Kidney (tissue), 14 donors: Measurements from ENCODE around the gene TLX3. TPM values are rescaled to one million over a fixed set of nuclear protein-coding genes. Genes with fewer than 3 reads are reported as not detected.

ENCODE experiments used
- DNase-seq, 5 donors: peaks; one replicate each; pipeline ENCODE4 v3.0.0-alpha.2; 2013 to 2020
- FAIRE-seq: peaks from 2 replicates; lab custom pipeline; 2012; peaks lifted over from hg19 to GRCh38; lab: Jason Lieb, UNC
- H3K27ac ChIP-seq, 2 donors: one replicate each; pipeline ENCODE4 v1.7.0; 2013; ENCODE audit warnings: low read depth in 2 of 2, low read length in 2 of 2, inconsistent platforms in 1 of 2
- H3K27me3 ChIP-seq: one replicate; pipeline ENCODE4 v1.7.1; 2013; ENCODE audit warnings: low read length, inconsistent platforms; ENCODE audit not compliant: control insufficient read depth, insufficient read depth
- H3K36me3 ChIP-seq, 3 donors: one replicate each; pipeline versions ENCODE4 v1.7.0 to v1.7.1; 2013; ENCODE audit warnings: low read length in 3 of 3, control low read depth in 1 of 3, inconsistent platforms in 1 of 3; ENCODE audit not compliant: insufficient read depth in 3 of 3, control insufficient read depth in 2 of 3
- H3K4me1 ChIP-seq, 3 donors: one replicate each; pipeline versions ENCODE4 v1.7.0 to v1.7.1; 2013; ENCODE audit warnings: low read length in 3 of 3, inconsistent platforms in 1 of 3, low read depth in 1 of 3; ENCODE audit not compliant: control insufficient read depth in 2 of 3, insufficient read depth in 2 of 3
- H3K4me3 ChIP-seq, 3 donors: one replicate each; pipeline versions ENCODE4 v1.7.0 to v1.8.1; 2013; ENCODE audit warnings: low read length in 3 of 3, control low read depth in 1 of 3, inconsistent platforms in 1 of 3
- H3K9ac ChIP-seq, 3 donors: one replicate each; pipeline versions ENCODE4 v1.7.0 to v1.7.1; 2013; ENCODE audit warnings: low read length in 3 of 3, control low read depth in 1 of 3, inconsistent platforms in 1 of 3
- H3K9me3 ChIP-seq, 3 donors: one replicate each; pipeline versions ENCODE4 v1.7.0 to v1.7.1; 2013; ENCODE audit warnings: low read length in 3 of 3, control low read depth in 1 of 3, inconsistent platforms in 1 of 3; ENCODE audit not compliant: control insufficient read depth in 2 of 3, insufficient read depth in 1 of 3
- CTCF ChIP-seq: IDR thresholded peaks from 3 replicates; pipeline ENCODE4 v1.5.1; 2012; ENCODE audit warnings: mild to moderate bottlenecking, moderate library complexity, borderline replicate concordance; ENCODE audit not compliant: insufficient read depth; ENCODE audit errors: extremely low read depth
- intact Hi-C: fragments of 100-400 bp; cut with DNase I; formaldehyde crosslinking; loops from one replicate; pipeline ENCODE4 v1.11.1; 2022
- polyA plus RNA-seq: library from polyadenylated mRNA; stranded (reverse); fragments of 350-450 nt; fragmentation: Illumina TruSeq; extraction: RNeasy Lipid Tissue Mini Kit (QIAGEN cat#74804); gene quantifications from one replicate; pipeline ENCODE4 v1.2.3, GENCODE V29; 2014; ENCODE audit warnings: low read depth, low replicate concordance; ENCODE audit not compliant: insufficient read depth
- total RNA-seq: library from RNA; stranded (reverse); fragmentation: NEBNext Ultra II Directional; extraction: Animal tissue kit (Norgen Biotek cat#: 25700); gene quantifications from one replicate; pipeline ENCODE4 v1.2.1, GENCODE V29; 2021
- donor health status: control.
- donor health status: control.
- donor health status: control.
- donor health status: control.
- donor health status: control.
- donor health status: DM: yes; HTN: yes; CAD: no.
- donor health status: Normal renal cell carcinoma (clear cell type).

TLX3 gene
- total and polyA plus RNA-seq, 2 donors from 2014 or later, result not detected

DNA sequence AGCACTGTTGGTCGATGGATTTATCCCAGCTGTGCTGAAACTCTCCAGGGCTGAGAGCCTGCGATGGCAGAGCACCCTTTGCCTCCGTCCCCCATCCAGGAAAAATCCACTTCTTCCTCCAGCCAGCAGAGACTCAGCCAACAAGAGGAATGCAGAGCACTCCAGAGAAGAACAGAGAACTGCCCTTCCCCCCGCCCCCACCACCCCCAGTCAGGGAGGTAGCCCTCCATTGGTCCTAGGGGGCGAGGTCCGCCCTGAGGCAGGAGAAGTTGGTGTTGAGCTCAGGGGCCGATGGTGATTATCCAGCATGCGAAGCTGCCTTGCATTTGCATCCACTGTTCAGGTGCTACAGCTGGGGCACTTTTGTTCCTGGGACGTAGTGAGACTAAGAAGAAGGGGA is 9.0 kb downstream of the TLX3 start:
- TF ChIP-seq CTCF, result no peak
- Histone ChIP-seq H3K27me3 (peaks cover 78% of the 10 kb centered on the region), H3K27ac (no peak overlapping the region), H3K4me3 (no peak overlapping the region), H3K9me3 (no peaks in the 10 kb centered on the region), H3K4me1 (no peaks in the 10 kb centered on the region), H3K36me3 (no peaks in the 10 kb centered on the region), H3K9ac (no peak overlapping the region)
- DNase-seq (peak in 2 of 5 donors; percentile 8 to 43), FAIRE-seq (no peak)
- intact Hi-C loops, result no loop called here

- H3K27me3 ChIP-seq, result peaks cover 73% of the 10 kb centered on the region
- no peak for FAIRE-seq
- intact Hi-C loops, result no loop called here
Observed at GRCh38 chr5:171321447-171321846, 12.4 kb downstream of the TLX3 start.

GRCh38 chr5:171322527-171322926 is 13.5 kb downstream of the TLX3 start:
- no peak for FAIRE-seq
- H3K27me3 ChIP-seq, result peaks cover 62% of the 10 kb centered on the region
- no peaks in the 10 kb centered on the region for H3K36me3 ChIP-seq
- intact Hi-C loops, result no loop called here
- DNase-seq, result no peak
- H3K9ac ChIP-seq, result no peak overlapping the region
- no peak overlapping the region for H3K4me3 ChIP-seq
- no peaks in the 10 kb centered on the region for H3K4me1 ChIP-seq
- H3K27ac ChIP-seq, result no peak overlapping the region
- H3K9me3 ChIP-seq, result no peaks in the 10 kb centered on the region
- no peak for TF ChIP-seq CTCF

More at GRCh38 chr5:171321447-171321846, 12.4 kb downstream of the TLX3 start:
- H3K9ac ChIP-seq, result no peak overlapping the region
- no peak for DNase-seq
- H3K27ac ChIP-seq, result no peak overlapping the region
- no peaks in the 10 kb centered on the region for H3K4me1 ChIP-seq
- no peaks in the 10 kb centered on the region for H3K36me3 ChIP-seq
- no peak overlapping the region for H3K4me3 ChIP-seq
- TF ChIP-seq CTCF, result no peak
- H3K9me3 ChIP-seq, result no peaks in the 10 kb centered on the region

DNA sequence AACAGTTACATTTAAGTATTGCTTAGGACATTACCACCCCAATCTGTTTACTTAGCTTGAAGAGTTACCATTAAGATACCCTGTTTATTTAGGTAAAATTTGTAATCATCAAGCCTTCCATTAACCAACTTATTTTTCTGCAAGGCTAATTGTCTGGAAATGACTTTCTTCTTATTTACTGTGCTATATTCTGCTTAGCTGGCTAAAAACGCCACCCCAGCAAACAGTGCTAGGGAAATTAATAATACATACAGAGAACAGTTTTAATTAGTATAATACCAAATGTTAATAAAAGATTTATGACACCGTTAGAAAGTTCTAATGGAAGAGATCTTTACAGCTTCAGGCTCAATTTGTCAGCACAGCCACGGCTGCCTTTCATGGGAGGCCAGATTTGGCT is 14.0 kb downstream of the TLX3 start:
- Histone ChIP-seq H3K27ac (no peak overlapping the region), H3K36me3 (no peaks in the 10 kb centered on the region), H3K4me1 (no peaks in the 10 kb centered on the region), H3K9me3 (no peaks in the 10 kb centered on the region), H3K4me3 (no peak overlapping the region), H3K27me3 (peaks cover 58% of the 10 kb centered on the region), H3K9ac (no peak overlapping the region)
- intact Hi-C loops, result no loop called here
- FAIRE-seq, result no peak
- no peak for DNase-seq
- no peak for TF ChIP-seq CTCF
